Activated CD8-positive, alpha-beta memory T cell treated with anti-CD3 and anti-CD28 coated beads, Interleukin-2, amount 50 U/mL, for 4 hours (primary cell): Measurements from ENCODE around the gene GLIPR2.
"Not testable (repeated sequence)": the region's sequence is repeated elsewhere in the genome, so short reads cannot be mapped to it uniquely, and the experiment has no call there.

Experiments
- DNase-seq: peaks from one replicate; pipeline ENCODE4 v3.0.0-alpha.2; 2020

Gene GLIPR2

DNA sequence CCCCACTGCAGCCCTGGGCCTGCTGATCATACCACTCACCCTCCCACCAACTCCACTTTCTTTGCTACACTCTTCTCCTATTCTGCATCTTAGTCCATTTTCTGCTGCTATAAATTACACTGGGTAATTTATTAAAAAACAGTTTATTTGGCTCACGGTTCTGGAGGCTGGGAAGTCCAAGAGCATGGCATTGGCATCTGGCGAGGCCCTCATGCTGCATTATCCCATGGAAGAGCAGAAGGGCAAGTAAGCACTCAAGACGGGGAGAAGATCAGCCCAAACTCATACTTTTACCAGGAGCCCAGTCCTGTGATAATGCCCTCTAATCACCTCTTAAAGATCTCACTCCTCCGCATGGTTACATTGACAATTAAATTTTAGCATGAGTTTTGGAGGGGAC is 9.4 kb downstream of the GLIPR2 start:
- DNase-seq, result no peak

DNA sequence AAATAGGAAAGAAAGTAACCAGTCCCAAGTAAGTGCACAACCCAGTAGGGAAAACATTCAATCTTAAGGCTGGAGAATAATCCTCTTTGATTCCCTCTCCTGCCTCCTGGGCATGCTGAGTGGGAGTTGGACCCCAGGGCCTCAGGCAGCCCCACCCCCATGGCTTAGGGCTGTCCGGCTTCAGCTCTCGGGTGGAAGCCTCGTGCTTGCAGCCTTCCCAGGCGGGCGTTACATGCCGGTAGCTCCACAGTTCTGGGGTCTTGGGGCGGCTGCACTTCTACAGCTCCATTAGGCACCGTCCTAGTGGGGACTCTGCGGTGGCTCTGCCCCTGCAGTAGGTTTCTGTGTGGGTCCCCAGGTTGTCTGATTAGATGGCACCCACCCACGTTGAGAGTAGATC is 10.1 kb downstream of the GLIPR2 start:
- DNase-seq, result no peak

GRCh38 chr9:36147441-36148175 is 11.1 kb downstream of the GLIPR2 start:
- DNase-seq, result no peak

- peak; percentile 76 for DNase-seq
Observed at GRCh38 chr9:36148311-36149051, 11.9 kb downstream of the GLIPR2 start.

- no peak for DNase-seq
Observed at GRCh38 chr9:36149197-36149596, 12.7 kb downstream of the GLIPR2 start.

GRCh38 chr9:36150574-36151315 is 14.2 kb downstream of the GLIPR2 start:
- DNase-seq, result no peak

GRCh38 chr9:36151316-36152210 is 15.0 kb downstream of the GLIPR2 start:
- peak; percentile 88 for DNase-seq

- no peak for DNase-seq
Observed at GRCh38 chr9:36152741-36153438, 16.4 kb downstream of the GLIPR2 start.

- DNase-seq, result no peak
Observed at GRCh38 chr9:36153746-36154145, 17.2 kb downstream of the GLIPR2 start.

GRCh38 chr9:36154331-36154952 is 17.9 kb downstream of the GLIPR2 start:
- DNase-seq, result no peak

GRCh38 chr9:36156116-36156515 is 19.6 kb downstream of the GLIPR2 start:
- no peak for DNase-seq

DNA sequence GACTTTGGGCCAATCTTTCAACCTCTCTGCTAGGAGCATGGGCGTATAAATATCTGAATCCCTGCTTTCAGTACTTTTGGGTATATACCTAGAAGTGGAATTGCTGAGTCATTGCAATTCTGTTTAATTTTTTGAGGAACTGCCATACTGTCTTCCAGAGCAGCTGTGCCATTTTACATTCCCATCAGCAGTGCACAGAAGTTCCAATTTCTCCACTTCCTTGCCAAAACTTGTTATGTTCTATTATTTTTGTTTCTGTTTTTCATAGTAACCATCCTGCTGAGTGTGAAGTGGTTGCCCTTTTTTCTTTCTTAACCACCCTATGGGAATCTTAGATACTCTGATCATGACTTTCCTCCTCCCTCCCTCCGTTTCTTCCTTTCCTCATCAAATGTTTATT is 21.6 kb downstream of the GLIPR2 start:
- no peak for DNase-seq

DNA sequence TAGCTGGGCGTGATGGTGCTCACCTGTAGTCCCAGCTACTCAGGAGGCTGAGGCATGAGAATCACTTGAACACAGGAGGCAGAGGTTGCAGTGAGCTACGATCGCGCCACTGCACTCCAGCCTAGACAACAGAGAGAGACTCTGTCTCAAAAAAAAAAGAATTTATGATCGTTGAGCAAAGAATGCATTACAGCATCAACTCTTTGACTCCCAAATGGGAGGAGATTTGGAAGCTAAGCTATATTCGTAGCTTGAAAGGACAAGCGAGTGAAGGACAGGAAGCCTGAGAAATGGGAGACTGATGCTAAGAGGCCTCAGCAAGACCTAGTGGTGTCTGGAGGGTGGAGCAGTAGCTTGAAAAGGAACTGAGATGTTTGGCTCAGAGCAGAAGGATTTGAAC is 22.4 kb downstream of the GLIPR2 start:
- no peak for DNase-seq

DNA sequence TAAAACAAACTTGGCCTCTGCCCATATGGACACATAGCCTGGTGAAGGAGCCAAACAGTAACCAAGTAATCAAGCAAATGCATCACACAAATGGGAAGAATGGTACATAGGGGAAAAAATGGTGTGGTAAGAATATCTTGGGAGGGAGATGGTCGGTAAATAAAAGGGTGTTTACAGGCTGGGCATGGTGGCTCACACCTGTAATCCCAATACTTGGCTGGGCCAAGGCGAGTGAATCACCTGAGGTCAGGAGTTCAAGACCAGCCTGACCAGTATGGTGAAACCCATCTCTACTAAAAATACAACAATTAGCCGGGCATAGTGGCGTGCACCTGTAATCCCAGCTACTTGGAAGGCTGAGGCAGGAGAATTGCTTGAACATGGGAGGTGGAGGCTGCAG is 23.0 kb downstream of the GLIPR2 start:
- not testable (repeated sequence) for DNase-seq

- DNase-seq, result not testable (repeated sequence)
Observed at GRCh38 chr9:36160126-36160525, 23.6 kb downstream of the GLIPR2 start.

- no peak for DNase-seq
Observed at GRCh38 chr9:36161187-36161586, 24.7 kb downstream of the GLIPR2 start.

- no peak for DNase-seq
Observed at GRCh38 chr9:36162211-36162738, 25.7 kb downstream of the GLIPR2 start.

- DNase-seq, result no peak
Observed at GRCh38 chr9:36163049-36163785, 26.7 kb downstream of the GLIPR2 start.

DNA sequence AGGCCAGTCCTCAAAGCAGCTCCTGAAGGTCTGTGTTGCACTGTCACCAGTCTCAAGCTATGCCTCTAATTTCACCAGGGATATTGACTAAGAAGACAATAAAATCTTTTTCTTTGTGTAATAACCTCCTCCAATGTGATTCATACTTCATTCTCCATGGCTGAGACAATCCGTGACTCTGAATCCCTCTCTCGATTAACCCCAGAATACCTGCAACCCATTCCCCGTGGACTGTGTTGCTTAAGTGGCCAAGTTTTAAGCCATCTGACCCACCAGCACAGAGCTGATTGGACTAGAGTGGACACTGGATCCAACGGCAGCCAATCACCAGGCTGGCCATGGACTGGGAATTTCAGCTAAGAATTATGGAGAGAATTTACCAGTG is 27.2 kb downstream of the GLIPR2 start:
- DNase-seq, result no peak

- no peak for DNase-seq
Observed at GRCh38 chr9:36164372-36164771, 27.8 kb downstream of the GLIPR2 start.

GRCh38 chr9:36164989-36165388 is 28.5 kb downstream of the GLIPR2 start:
- no peak for DNase-seq
